ENCODE results near the gene CNTNAP2. TPM values are rescaled to one million over a fixed set of nuclear protein-coding genes. Genes with fewer than 3 reads are reported as not detected.
A peak's percentile ranks its signal among the peaks of the same experiment; 100 is the strongest.
"Not testable (repeated sequence)": the region's sequence is repeated elsewhere in the genome, so short reads cannot be mapped to it uniquely, and the experiment has no call there.

Gene CNTNAP2
- total RNA-seq, 2 donors from 2014 or later, result not detected

- ATAC-seq, result no peak
- Mint-ChIP-seq H3K9me3 (no peaks in the 10 kb centered on the region), H3K27me3 (peaks cover 20 to 61% of the 10 kb centered on the region in 2 donors), H3K27ac (no peak overlapping the region), H3K36me3 (no peaks in the 10 kb centered on the region), H3K4me1 (ENCODE audit: low read depth in 2 of 2) (no peaks in the 10 kb centered on the region), H3K4me3 (no peak overlapping the region)
- DNase-seq (ENCODE audit: low spot score), result no peak
Observed at GRCh38 chr7:148397551-148397950, 2280.9 kb downstream of the CNTNAP2 start.

- H3K27me3 Mint-ChIP-seq, result peaks cover 21 to 59% of the 10 kb centered on the region in 2 donors
- H3K4me3 Mint-ChIP-seq, result no peak overlapping the region
- ATAC-seq (no peak), DNase-seq (ENCODE audit: low spot score) (no peak)
- H3K4me1 Mint-ChIP-seq (ENCODE audit: low read depth in 2 of 2), result no peaks in the 10 kb centered on the region
- no peaks in the 10 kb centered on the region for H3K9me3 Mint-ChIP-seq
- H3K27ac Mint-ChIP-seq, result no peak overlapping the region
- no peaks in the 10 kb centered on the region for H3K36me3 Mint-ChIP-seq
Observed at GRCh38 chr7:148397985-148398384, 2281.4 kb downstream of the CNTNAP2 start.

GRCh38 chr7:148398844-148399365 is 2282.3 kb downstream of the CNTNAP2 start:
- no peak overlapping the region for H3K4me3 Mint-ChIP-seq
- peaks cover 23 to 59% of the 10 kb centered on the region in 2 donors for H3K27me3 Mint-ChIP-seq
- ATAC-seq, result no peak
- DNase-seq (ENCODE audit: low spot score), result no peak
- H3K4me1 Mint-ChIP-seq (ENCODE audit: low read depth in 2 of 2), result no peaks in the 10 kb centered on the region
- H3K27ac Mint-ChIP-seq, result no peak overlapping the region
- H3K9me3 Mint-ChIP-seq, result no peaks in the 10 kb centered on the region
- H3K36me3 Mint-ChIP-seq, result no peaks in the 10 kb centered on the region

DNA sequence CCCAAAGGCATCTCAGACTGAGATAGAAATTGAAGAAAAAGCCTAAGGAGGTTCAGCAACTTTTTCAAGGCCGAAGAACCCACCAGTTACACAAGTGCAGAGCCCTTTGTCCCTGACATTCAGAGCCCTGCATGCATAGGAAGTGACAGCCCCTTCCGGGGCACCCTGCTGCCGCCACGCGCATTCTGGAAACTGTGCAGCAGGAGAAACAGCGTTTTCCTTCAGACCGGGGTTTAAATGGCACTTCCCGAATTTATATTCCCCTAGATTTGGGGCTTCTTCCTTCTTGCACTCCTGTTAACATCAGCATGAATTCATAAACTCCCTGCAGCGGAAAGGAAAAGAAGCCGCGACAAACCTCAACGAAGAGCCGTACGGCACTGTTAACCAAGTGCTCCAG is 2283.5 kb downstream of the CNTNAP2 start:
- Mint-ChIP-seq H3K27ac (no peak overlapping the region), H3K4me3 (no peak overlapping the region), H3K9me3 (no peaks in the 10 kb centered on the region), H3K27me3 (peaks cover 20 to 48% of the 10 kb centered on the region in 2 donors), H3K4me1 (ENCODE audit: low read depth in 2 of 2) (no peaks in the 10 kb centered on the region), H3K36me3 (no peaks in the 10 kb centered on the region)
- ATAC-seq (no peak), DNase-seq (ENCODE audit: low spot score) (no peak)

DNA sequence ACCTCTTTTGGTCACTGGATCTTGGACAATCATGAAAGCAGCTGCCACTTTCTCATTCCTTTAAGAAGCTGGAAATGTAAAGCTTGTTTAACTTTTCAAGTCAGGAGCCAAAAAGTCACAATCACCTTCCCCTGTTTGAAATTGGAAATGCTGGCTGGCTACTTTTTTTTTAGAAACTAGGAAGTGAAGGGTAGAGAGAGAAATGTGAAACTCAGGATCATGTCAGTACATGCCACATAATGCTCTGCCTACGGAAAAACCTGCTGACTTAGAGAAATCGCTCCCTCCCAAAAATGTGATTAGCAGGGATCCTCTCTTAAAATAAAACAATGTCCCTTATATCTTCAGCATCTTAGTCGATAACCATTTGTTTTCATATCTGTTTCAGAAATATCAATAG is 2285.6 kb downstream of the CNTNAP2 start:
- peaks cover 8 to 40% of the 10 kb centered on the region in 2 donors for H3K27me3 Mint-ChIP-seq
- no peak for DNase-seq (ENCODE audit: low spot score)
- no peaks in the 10 kb centered on the region for H3K4me1 Mint-ChIP-seq (ENCODE audit: low read depth in 2 of 2)
- H3K36me3 Mint-ChIP-seq, result no peaks in the 10 kb centered on the region
- no peak for ATAC-seq
- no peak overlapping the region for H3K4me3 Mint-ChIP-seq
- no peaks in the 10 kb centered on the region for H3K9me3 Mint-ChIP-seq
- no peak overlapping the region for H3K27ac Mint-ChIP-seq

DNA sequence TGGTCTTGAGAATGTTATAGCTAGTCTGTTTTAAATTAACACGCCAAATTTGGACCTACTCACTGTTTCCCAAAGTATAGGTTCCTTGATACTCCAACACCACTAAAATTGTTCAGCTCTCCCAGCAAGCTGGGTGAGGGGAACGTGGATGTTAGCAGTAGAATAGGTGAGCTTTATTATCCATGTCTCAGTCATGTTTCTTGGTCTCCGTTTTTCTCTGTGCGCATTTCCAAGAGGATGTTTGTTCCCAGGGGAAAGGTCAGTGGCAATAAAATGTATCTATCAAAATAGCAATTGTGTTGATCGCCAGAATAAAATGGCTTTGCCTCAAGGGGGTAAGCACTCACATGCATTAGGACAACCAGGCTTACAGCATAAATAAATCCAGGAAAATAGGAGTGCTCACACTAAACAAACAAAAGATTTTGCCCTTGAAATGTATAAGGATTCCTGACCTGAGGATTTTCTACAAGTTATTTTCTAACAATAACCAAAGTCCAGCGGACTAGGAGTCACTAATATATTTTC is 2286.9 kb downstream of the CNTNAP2 start:
- DNase-seq (ENCODE audit: low spot score) (no peak), ATAC-seq (no peak)
- Mint-ChIP-seq H3K4me1 (ENCODE audit: low read depth in 2 of 2) (no peaks in the 10 kb centered on the region), H3K4me3 (no peak overlapping the region), H3K27ac (no peak overlapping the region), H3K27me3 (peaks cover 8 to 28% of the 10 kb centered on the region in 2 donors), H3K9me3 (no peaks in the 10 kb centered on the region), H3K36me3 (no peaks in the 10 kb centered on the region)

- Mint-ChIP-seq H3K27me3 (peaks cover 3 to 17% of the 10 kb centered on the region in 2 donors), H3K36me3 (no peaks in the 10 kb centered on the region), H3K27ac (no peak overlapping the region), H3K9me3 (no peaks in the 10 kb centered on the region), H3K4me1 (ENCODE audit: low read depth in 2 of 2) (no peaks in the 10 kb centered on the region), H3K4me3 (no peak overlapping the region)
- ATAC-seq (no peak), DNase-seq (ENCODE audit: low spot score) (no peak)
Observed at GRCh38 chr7:148408307-148408706, 2291.7 kb downstream of the CNTNAP2 start.

DNA sequence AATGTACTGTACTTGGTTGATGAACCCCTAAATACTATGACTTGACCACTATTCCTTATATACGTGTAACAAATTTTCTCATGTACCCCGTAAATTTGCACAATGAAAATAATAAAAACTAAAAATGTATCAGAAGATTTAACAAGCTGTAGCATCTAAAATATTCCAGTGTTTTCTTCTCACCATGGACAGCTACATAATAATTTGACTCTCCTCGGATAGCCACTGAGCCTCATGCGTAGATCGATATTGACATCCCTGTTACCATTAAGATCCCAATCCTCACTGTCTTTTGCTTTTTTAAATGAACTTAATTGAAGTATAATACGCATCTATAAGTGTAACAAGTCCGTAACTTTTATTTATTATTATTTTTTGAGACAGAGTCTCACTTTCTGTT is 2294.3 kb downstream of the CNTNAP2 start:
- no peaks in the 10 kb centered on the region for H3K9me3 Mint-ChIP-seq
- DNase-seq (ENCODE audit: low spot score) (no peak), ATAC-seq (no peak)
- H3K36me3 Mint-ChIP-seq, result no peaks in the 10 kb centered on the region
- no peak overlapping the region for H3K4me3 Mint-ChIP-seq
- peaks cover 12 to 20% of the 10 kb centered on the region in 2 donors for H3K27me3 Mint-ChIP-seq
- H3K4me1 Mint-ChIP-seq (ENCODE audit: low read depth in 2 of 2), result no peaks in the 10 kb centered on the region
- H3K27ac Mint-ChIP-seq, result no peak overlapping the region

DNA sequence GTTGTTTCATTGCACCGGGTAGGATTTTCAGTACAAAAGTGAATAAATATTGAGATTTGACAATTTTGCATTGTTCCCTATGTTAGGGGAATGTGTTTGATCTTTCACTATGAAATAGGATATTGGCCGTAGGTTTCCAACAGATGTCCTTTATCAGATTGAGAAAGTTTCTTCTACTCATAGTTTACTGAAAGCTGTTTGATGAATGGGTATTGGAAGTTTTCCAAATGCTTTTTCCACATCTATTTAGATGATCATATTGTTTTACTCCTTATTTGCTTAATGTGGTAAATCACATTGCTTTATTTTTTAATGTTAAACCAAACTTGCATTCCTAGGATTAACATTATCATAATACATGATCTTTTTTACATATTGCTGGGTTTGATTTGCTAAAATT is 2296.1 kb downstream of the CNTNAP2 start:
- H3K36me3 Mint-ChIP-seq, result no peaks in the 10 kb centered on the region
- no peak overlapping the region for H3K27ac Mint-ChIP-seq
- DNase-seq (ENCODE audit: low spot score) (no peak), ATAC-seq (no peak)
- H3K27me3 Mint-ChIP-seq, result peaks cover 13 to 15% of the 10 kb centered on the region in 2 donors
- no peaks in the 10 kb centered on the region for H3K9me3 Mint-ChIP-seq
- H3K4me1 Mint-ChIP-seq (ENCODE audit: low read depth in 2 of 2), result no peaks in the 10 kb centered on the region
- no peak overlapping the region for H3K4me3 Mint-ChIP-seq

DNA sequence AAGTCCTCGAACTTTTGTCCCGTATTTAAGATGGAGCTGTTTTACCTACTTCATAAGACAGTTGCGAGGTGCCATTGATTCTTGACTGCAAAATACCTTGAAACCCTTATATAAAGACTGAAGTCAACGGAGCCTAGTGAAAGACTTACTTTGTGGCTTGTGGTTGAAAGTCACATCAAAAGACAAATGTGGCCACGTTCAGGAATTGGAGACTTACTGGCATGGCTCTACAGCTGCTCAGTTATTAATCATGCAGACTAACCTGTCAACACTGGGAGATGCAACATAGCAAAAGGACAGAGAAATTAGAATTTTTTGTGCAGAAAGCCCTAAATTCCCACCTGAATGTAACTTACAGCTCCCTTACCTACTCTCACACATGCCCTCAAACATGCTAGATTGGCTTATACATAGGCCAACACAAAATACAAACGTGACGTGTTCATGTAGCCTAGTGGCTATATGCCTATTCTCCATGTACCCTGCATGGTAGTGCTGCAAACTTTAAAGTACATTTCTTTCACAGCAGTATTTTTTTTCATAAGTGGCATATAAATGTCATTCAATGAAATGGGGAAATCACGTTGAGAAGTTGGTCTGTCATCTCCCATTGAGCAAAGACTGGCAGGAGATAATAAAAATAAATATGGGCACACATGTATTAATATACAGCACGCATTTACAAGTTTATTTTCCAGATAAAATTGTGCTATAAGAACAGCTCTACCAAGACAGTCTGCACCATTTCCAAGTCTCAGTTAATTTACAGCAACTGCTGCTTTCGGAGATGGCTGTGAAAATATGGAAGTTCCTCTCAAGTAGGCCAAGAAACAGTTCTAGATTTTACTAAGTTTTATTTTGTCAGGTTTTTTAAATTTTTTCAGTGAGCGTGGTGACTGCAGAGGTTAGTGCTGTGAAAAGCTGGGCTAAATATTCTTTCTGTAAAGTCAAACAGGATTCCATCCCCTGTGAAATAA is 2303.5 kb downstream of the CNTNAP2 start:
- Mint-ChIP-seq H3K27me3 (peaks cover 22 to 34% of the 10 kb centered on the region in 2 donors), H3K4me3 (no peak overlapping the region), H3K4me1 (ENCODE audit: low read depth in 2 of 2) (no peaks in the 10 kb centered on the region), H3K36me3 (no peaks in the 10 kb centered on the region), H3K9me3 (no peaks in the 10 kb centered on the region), H3K27ac (no peak overlapping the region)
- DNase-seq (ENCODE audit: low spot score) (no peak), ATAC-seq (peak in 1 of 2 donors; percentile 53)

DNA sequence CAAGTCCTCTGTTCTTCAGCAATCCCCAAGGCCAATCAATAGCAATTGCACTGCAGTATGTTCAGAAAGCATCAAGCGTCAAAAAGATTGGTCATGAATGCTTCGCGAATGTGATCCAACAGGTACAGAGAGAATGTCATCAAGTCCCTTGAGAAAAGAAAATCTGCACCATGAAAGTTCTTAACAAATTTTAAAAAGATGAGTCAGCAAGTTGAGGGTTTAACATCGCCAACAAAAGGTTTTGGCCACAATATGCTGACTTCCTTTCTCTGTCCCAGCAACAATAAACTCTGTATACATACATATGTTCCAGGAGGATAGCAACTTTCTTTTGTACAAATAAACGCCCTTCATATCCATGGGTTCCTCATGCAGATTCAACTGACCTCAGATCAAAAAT is 2305.4 kb downstream of the CNTNAP2 start:
- Mint-ChIP-seq H3K9me3 (no peaks in the 10 kb centered on the region), H3K27ac (no peak overlapping the region), H3K36me3 (no peaks in the 10 kb centered on the region), H3K4me1 (ENCODE audit: low read depth in 2 of 2) (no peaks in the 10 kb centered on the region), H3K27me3 (peaks cover 24 to 43% of the 10 kb centered on the region in 2 donors), H3K4me3 (no peak overlapping the region)
- no peak for DNase-seq (ENCODE audit: low spot score)
- ATAC-seq, result no peak

DNA sequence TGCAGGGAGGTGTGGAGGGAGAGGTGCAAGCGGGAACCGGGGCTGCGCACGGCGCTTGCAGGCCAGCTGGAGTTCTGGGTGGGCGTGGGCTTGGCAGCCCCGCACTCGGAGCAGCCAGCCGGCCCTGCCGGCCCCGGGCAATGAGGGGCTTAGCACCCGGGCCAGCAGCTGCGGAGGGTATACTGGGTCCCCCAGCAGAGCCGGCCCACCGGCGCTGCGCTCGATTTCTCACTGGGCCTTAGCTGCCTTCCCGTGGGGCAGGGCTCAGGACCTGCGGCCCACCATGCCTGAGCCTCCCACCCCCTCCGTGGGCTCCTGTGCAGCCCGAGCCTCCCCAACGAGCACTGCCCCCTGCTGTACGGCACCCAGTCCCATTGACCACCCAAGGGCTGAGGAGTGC is 2309.8 kb downstream of the CNTNAP2 start:
- H3K4me1 Mint-ChIP-seq (ENCODE audit: low read depth in 2 of 2); H3K9me3 Mint-ChIP-seq; DNase-seq (ENCODE audit: low spot score); ATAC-seq; H3K36me3 Mint-ChIP-seq; H3K27ac Mint-ChIP-seq; H3K4me3 Mint-ChIP-seq: not testable (repeated sequence)
- H3K27me3 Mint-ChIP-seq, result peaks cover 20 to 29% of the 10 kb centered on the region in 2 donors

- not testable (repeated sequence) for H3K27ac Mint-ChIP-seq; H3K9me3 Mint-ChIP-seq; ATAC-seq; H3K36me3 Mint-ChIP-seq; DNase-seq (ENCODE audit: low spot score); H3K4me3 Mint-ChIP-seq; H3K4me1 Mint-ChIP-seq (ENCODE audit: low read depth in 2 of 2)
- peaks cover 11 to 12% of the 10 kb centered on the region in 2 donors for H3K27me3 Mint-ChIP-seq
Observed at GRCh38 chr7:148430690-148431089, 2314.1 kb downstream of the CNTNAP2 start.

DNA sequence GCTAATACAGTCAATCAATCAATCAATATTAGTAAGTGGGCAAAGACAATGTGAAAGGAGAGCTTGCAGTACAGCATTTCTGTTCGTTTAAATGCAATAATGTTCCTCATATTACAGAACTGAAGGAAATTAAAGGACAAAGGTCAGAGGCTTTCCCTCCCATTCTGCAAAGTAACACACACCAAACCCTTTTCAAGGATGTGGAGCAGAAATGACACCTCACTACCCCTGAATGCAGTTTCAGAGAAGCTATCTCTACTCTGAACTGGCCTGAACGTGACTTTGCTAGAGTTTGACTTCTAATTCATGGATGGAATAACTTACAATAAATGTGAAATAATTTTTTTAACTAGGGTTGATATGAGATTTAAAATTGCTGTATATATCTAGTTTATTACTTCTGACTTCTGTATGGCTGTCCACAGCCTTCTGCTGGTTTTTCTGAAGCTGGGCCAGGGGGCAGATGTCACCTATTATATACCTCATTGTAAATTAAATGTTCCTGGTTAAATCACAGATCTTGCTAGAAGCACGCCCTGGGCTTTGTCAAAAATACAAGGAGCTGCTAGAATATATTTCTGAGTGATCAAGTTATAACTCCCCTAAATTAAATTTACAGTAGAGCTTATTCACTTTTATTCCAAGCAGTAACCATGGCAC is 2317.1 kb downstream of the CNTNAP2 start:
- no peak overlapping the region for H3K27ac Mint-ChIP-seq

More for the DNA sequence above, 2317.1 kb downstream of the CNTNAP2 start:
- Mint-ChIP-seq H3K27me3 (peaks cover 7 to 8% of the 10 kb centered on the region in 2 donors), H3K9me3 (no peaks in the 10 kb centered on the region), H3K36me3 (no peaks in the 10 kb centered on the region), H3K4me3 (no peak overlapping the region), H3K4me1 (ENCODE audit: low read depth in 2 of 2) (no peaks in the 10 kb centered on the region)
- ATAC-seq, result no peak
- DNase-seq (ENCODE audit: low spot score), result no peak
